NCI-H2081 treated with DMSO at 0.1 percent for 48 hours (cell line): Measurements from ENCODE around the gene SSPN.
"Not testable (repeated sequence)": the region's sequence is repeated elsewhere in the genome, so short reads cannot be mapped to it uniquely, and the experiment has no call there.

Experiments used
- DNase-seq: peaks from one replicate; lab custom pipeline; 2025; lab: John Stamatoyannopoulos, UW

Gene SSPN

GRCh38 chr12:26229910-26230309 is 34.5 kb downstream of the SSPN start:
- DNase-seq, result no peak

GRCh38 chr12:26231470-26231869 is 36.1 kb downstream of the SSPN start:
- DNase-seq, result no peak

- DNase-seq, result no peak
Observed at GRCh38 chr12:26231921-26232320, 36.5 kb downstream of the SSPN start.

GRCh38 chr12:26233631-26234030 is 38.3 kb downstream of the SSPN start:
- DNase-seq, result no peak

- not testable (repeated sequence) for DNase-seq
Observed at GRCh38 chr12:26235465-26235864, 40.1 kb downstream of the SSPN start.

GRCh38 chr12:26238341-26239121 is 43.2 kb downstream of the SSPN start:
- DNase-seq, result no peak

- DNase-seq, result no peak
Observed at GRCh38 chr12:26239122-26239851, 43.9 kb downstream of the SSPN start.

GRCh38 chr12:26239852-26240815 is 44.8 kb downstream of the SSPN start:
- no peak for DNase-seq

- DNase-seq, result no peak
Observed at GRCh38 chr12:26241080-26241479, 45.7 kb downstream of the SSPN start.

GRCh38 chr12:26242683-26243082 is 47.3 kb downstream of the SSPN start:
- DNase-seq, result no peak

- no peak for DNase-seq
Observed at GRCh38 chr12:26244503-26244902, 49.1 kb downstream of the SSPN start.

- no peak for DNase-seq
Observed at GRCh38 chr12:26245175-26245942, 50.0 kb downstream of the SSPN start.

- no peak for DNase-seq
Observed at GRCh38 chr12:26246483-26247164, 51.3 kb downstream of the SSPN start.

GRCh38 chr12:26247873-26248272 is 52.5 kb downstream of the SSPN start:
- DNase-seq, result no peak

- DNase-seq, result no peak
Observed at GRCh38 chr12:26250801-26251200, 55.4 kb downstream of the SSPN start.

- DNase-seq, result no peak
Observed at GRCh38 chr12:26251600-26251999, 56.2 kb downstream of the SSPN start.

GRCh38 chr12:26252946-26253345 is 57.6 kb downstream of the SSPN start:
- DNase-seq, result no peak

GRCh38 chr12:26255893-26256645 is 60.7 kb downstream of the SSPN start:
- DNase-seq, result no peak

- DNase-seq, result no peak
Observed at GRCh38 chr12:26264215-26264838, 69.0 kb downstream of the SSPN start.

GRCh38 chr12:26265606-26266005 is 70.2 kb downstream of the SSPN start:
- DNase-seq, result no peak
